Effector CD8-positive, alpha-beta T cell (primary cell): ENCODE measurements around the gene GOLM1.

Source experiments
- DNase-seq: peaks from one replicate; lab custom pipeline; 2025; lab: John Stamatoyannopoulos, UW

Gene GOLM1

GRCh38 chr9:85984457-85984856 is 114.9 kb downstream of the GOLM1 start:
- no peak for DNase-seq

- DNase-seq, result no peak
Measured at GRCh38 chr9:85981369-85981768, 118.0 kb downstream of the GOLM1 start.

- DNase-seq, result no peak
Measured at GRCh38 chr9:85978496-85978895, 120.9 kb downstream of the GOLM1 start.
